ENCODE measurements around the gene SEC16A.

GRCh38 chr9:136494012-136494411, 11.2 kb upstream of the SEC16A start:
- no peak for TF ChIP-seq CTCF (IDR thresholded peaks at IDR 0.05)
- no peak for TF ChIP-seq POLR2A (IDR thresholded peaks at IDR 0.05)
